Measurements from ENCODE around the gene ZBTB2.

ZBTB2 gene

GRCh38 chr6:151324488-151324825 lies 66.9 kb downstream of the ZBTB2 start:
- no peak for DNase-seq (ENCODE audit: low read depth in 2 of 2)
- H3K4me3 ChIP-seq (replicated peaks in 1 of 2; ENCODE audit: low read depth in 2 of 2, low read length in 2 of 2) = no peak overlapping the region
- no peak for TF ChIP-seq CTCF (IDR thresholded peaks at IDR 0.05; ENCODE audit: low read depth, low read length)

- H3K4me3 ChIP-seq (replicated peaks in 1 of 2; ENCODE audit: low read depth in 2 of 2, low read length in 2 of 2) = no peak overlapping the region
- peak; percentile 91 to 95 for DNase-seq (ENCODE audit: low read depth in 2 of 2)
- peak; percentile 97 for TF ChIP-seq CTCF (IDR thresholded peaks at IDR 0.05; ENCODE audit: low read depth, low read length)
Observed at GRCh38 chr6:151323791-151324487, 67.4 kb downstream of the ZBTB2 start.

- no peak for TF ChIP-seq CTCF (IDR thresholded peaks at IDR 0.05; ENCODE audit: low read depth, low read length)
- DNase-seq (ENCODE audit: low read depth in 2 of 2) = peak in 1 of 2 donors; percentile 32
- H3K4me3 ChIP-seq (replicated peaks in 1 of 2; ENCODE audit: low read depth in 2 of 2, low read length in 2 of 2) = no peak overlapping the region
Observed at GRCh38 chr6:151322570-151322969, 68.8 kb downstream of the ZBTB2 start.

GRCh38 chr6:151321438-151321837 lies 69.9 kb downstream of the ZBTB2 start:
- TF ChIP-seq CTCF (IDR thresholded peaks at IDR 0.05; ENCODE audit: low read depth, low read length) = no peak
- no peak for DNase-seq (ENCODE audit: low read depth in 2 of 2)
- H3K4me3 ChIP-seq (replicated peaks in 1 of 2; ENCODE audit: low read depth in 2 of 2, low read length in 2 of 2) = no peak overlapping the region

GRCh38 chr6:151320140-151320539 lies 71.2 kb downstream of the ZBTB2 start:
- no peak for TF ChIP-seq CTCF (IDR thresholded peaks at IDR 0.05; ENCODE audit: low read depth, low read length)
- no peak for DNase-seq (ENCODE audit: low read depth in 2 of 2)
- H3K4me3 ChIP-seq (replicated peaks in 1 of 2; ENCODE audit: low read depth in 2 of 2, low read length in 2 of 2) = no peak overlapping the region

GRCh38 chr6:151317995-151318365 lies 73.4 kb downstream of the ZBTB2 start:
- DNase-seq (ENCODE audit: low read depth in 2 of 2) = no peak
- TF ChIP-seq CTCF (IDR thresholded peaks at IDR 0.05; ENCODE audit: low read depth, low read length) = no peak
- no peak overlapping the region for H3K4me3 ChIP-seq (replicated peaks in 1 of 2; ENCODE audit: low read depth in 2 of 2, low read length in 2 of 2)
